ENCODE measurements around the gene CAPN14.

The CAPN14 gene, protein sequence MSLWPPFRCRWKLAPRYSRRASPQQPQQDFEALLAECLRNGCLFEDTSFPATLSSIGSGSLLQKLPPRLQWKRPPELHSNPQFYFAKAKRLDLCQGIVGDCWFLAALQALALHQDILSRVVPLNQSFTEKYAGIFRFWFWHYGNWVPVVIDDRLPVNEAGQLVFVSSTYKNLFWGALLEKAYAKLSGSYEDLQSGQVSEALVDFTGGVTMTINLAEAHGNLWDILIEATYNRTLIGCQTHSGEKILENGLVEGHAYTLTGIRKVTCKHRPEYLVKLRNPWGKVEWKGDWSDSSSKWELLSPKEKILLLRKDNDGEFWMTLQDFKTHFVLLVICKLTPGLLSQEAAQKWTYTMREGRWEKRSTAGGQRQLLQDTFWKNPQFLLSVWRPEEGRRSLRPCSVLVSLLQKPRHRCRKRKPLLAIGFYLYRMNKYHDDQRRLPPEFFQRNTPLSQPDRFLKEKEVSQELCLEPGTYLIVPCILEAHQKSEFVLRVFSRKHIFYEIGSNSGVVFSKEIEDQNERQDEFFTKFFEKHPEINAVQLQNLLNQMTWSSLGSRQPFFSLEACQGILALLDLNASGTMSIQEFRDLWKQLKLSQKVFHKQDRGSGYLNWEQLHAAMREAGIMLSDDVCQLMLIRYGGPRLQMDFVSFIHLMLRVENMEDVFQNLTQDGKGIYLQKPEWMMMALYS

DNA sequence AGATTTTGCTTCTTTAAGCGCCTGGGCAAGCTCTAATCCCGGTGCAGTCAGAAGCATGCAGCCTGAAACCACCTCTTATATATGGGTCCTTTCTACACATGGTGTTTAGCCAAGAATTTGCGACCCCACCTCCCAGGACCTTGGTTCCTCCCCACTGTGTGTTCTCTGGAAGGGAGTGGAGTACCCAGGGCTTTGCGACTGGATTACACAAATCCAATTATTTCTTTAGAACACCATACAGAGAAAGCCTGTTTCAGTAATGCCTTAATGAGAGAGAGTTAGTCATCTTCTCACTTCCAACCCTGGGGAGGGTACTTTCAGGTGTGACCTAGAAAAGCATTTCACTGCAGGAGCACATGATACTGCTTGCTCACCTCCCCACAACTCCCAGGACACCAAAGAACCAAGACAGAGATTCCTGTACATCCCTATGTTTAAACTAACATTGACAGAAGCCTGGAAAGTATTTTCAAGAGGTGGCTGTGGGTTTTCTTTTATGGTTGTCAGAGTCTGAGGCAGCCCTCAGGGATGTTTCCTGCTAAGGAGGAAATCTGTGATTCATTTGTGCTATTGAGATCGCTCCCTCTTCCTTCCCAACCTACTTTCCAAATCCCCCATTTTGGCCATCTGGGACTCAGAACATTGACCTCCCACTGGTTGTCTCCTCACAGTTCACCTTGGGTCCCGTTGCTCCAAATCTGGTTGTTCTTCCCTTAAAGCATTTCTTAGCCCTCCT lies at the start of gene CAPN14:
TSS of gene CAPN14 (minus strand) at position 51 of the 736 bp plus-strand sequence. CDS start 12,068 bp downstream, outside the sequence.
- in situ Hi-C loops (cut with MboI; ENCODE audit: low pct_unique_long_range_greater_than_20kb, low sequenced_read_pairs): no loop called here
- no peak for DNase-seq

DNA sequence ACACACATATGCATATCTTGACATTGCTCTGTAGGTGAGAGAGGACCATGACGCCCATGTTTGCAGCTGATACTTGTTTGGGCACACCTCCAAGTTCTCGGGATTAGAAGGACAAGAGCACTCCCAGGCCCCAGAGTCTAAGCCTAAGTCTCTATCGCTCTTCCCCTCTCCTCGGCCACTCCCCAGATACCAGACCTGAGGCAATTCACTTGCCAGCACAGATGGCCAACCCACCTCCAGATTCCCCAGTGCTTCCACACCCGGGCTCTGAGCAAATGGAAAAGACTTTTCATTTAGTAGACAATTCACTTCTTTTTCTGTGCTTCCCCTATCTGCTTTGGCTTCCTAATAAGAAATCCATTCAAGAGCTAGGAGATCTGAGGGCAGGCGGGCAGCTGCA lies 49.5 kb upstream of the CAPN14 start:
- DNase-seq: no peak

DNA sequence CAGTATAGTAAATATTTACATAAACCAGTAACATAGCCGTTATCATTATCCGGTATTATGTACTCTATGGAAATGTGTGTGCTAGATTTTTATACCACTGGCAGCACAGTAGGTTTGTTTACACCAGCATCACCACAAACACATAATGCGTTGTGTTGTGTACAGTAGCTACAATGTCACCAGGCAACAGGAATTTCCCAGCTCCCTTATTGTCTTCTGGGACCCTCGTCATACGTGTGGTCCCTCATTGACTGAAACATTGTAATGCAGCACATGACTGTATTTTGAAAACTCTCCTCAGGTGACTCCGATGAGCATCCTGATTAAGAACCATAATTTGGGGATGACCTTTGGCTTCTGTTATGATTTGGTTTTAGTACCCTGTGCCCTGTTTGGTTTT lies 47.9 kb upstream of the CAPN14 start:
- in situ Hi-C loops (cut with MboI; ENCODE audit: low pct_unique_long_range_greater_than_20kb, low sequenced_read_pairs): no loop called here
- DNase-seq: no peak

More for the DNA sequence above, 49.5 kb upstream of the CAPN14 start:
- in situ Hi-C loops (cut with MboI; ENCODE audit: low pct_unique_long_range_greater_than_20kb, low sequenced_read_pairs): no loop called here

DNA sequence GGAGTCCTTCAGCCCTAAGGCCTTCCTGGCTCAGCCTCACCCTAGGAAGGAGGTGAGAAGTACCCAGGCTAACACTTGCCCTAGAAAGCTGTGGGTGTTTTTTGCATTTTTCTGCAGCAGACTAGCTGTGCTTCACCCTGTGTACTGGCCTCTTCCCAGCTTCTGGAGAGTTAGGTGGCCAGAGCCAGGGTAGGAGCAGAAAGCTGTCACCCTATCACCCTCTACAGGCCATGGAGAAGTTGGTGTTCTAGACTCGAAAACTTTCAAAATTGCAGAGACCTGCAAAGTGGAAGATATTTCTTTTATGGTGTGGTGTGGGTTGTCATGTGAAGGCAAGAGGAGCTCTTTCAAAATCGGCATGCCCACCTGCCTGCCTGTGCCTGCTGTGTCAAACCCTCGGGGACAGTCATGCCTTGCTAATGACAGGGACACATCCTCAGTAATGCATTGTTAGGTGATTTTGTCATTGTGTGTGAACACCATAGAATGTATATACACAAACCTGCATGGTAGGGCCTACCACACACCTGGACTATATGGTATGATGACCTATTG lies 46.4 kb upstream of the CAPN14 start:
- no peak for DNase-seq
- in situ Hi-C loops (cut with MboI; ENCODE audit: low pct_unique_long_range_greater_than_20kb, low sequenced_read_pairs): no loop called here

DNA sequence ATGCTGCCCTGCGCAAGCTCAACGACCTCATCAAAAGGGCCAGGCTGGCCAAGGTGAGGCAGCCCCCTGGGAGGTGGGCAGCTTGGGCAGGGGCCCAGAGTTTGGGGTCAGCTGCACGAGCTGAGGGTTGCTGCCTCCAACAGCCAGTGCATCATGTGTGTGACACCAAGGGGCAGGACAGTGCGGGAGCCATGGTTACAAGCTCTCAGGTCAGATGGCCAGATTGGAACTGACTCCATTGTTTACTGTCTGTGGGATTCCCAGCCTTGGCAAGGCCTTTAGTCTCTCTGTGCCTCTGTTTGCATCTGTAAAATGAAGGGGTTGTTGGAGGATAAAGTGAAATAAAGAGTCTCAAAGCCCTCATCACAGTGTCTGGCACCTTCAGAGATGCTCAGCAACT lies 43.6 kb upstream of the CAPN14 start:
- in situ Hi-C loops (cut with MboI; ENCODE audit: low pct_unique_long_range_greater_than_20kb, low sequenced_read_pairs): no loop called here
- DNase-seq: no peak

DNA sequence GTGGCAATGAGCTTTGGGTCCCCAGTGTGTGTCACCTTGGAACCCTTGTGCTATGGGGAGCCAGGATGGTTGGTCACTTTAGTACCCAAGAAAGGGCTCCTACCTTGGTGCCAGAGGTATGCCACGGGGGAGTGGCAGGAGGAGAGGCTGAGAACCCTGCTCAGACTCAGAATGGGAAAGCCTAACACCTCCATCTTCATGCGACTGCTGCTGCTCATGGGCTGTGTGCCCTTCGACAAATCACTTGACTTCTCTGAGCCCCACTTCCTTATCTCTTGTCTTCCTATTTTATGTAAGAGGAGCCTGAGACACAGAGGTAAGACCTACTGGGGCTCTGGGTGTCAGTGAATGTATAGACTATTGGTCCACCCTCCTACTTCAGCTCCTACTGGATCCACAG lies 41.8 kb upstream of the CAPN14 start:
- in situ Hi-C loops (cut with MboI; ENCODE audit: low pct_unique_long_range_greater_than_20kb, low sequenced_read_pairs): no loop called here
- DNase-seq: no peak

DNA sequence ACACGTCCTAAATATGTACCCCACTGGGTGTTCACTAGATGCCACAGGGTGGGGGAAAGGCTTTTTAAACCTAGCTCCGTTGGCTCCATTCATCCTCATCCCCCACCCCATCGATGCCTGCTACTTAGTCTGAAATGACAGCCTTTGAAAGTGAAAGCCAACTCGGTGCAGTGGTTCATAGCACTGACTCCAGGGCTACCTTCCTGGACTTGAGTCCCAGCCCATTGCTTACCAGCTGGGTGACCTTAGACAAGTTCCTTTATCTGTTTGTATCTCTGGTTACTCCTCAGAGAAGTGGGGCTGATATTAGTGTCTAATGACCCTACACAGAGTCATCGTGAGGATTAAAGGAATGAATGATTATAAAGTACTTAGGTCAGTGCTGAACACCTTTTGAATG lies 41.0 kb upstream of the CAPN14 start:
- DNase-seq: no peak

DNA sequence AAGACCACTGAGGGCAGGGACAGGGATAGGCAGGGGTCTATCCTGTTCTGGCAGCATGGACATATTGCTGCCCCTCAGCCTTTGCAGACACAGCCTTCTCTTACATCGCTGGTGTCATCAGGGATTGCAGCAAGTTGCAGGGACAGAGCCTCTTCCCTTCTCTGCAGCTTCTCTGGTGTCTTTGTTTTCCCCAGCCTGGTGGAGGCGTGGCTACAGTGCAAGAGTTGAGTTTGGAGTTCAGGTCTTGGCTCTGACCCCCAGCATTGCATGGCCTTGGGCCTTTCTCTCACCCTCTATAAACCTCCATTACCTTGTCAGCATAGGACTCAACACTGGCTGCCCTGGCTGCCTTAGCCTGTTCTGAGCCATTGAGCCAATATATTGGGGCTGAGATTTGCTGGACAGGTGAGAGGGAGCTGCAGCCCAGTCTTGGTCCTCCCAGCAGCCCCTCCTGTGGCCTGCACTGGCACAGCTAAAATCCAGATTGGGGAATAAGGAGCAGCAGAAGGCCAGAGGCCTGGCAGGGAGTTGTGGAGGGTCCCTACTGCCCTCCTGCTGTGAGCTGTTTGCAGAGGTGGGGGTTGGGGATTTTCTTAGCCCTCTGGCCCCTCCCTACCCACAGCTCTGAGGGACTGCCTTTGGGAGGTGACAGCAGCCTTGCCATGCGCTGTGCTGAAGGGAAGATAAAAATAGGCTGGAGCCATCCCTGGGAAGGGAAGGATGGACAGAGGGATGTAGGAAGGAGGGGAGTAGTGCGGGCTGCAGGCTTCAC lies 39.5 kb upstream of the CAPN14 start:
- in situ Hi-C loops (cut with MboI; ENCODE audit: low pct_unique_long_range_greater_than_20kb, low sequenced_read_pairs): no loop called here

More for the DNA sequence above, 41.0 kb upstream of the CAPN14 start:
- in situ Hi-C loops (cut with MboI; ENCODE audit: low pct_unique_long_range_greater_than_20kb, low sequenced_read_pairs): no loop called here

DNA sequence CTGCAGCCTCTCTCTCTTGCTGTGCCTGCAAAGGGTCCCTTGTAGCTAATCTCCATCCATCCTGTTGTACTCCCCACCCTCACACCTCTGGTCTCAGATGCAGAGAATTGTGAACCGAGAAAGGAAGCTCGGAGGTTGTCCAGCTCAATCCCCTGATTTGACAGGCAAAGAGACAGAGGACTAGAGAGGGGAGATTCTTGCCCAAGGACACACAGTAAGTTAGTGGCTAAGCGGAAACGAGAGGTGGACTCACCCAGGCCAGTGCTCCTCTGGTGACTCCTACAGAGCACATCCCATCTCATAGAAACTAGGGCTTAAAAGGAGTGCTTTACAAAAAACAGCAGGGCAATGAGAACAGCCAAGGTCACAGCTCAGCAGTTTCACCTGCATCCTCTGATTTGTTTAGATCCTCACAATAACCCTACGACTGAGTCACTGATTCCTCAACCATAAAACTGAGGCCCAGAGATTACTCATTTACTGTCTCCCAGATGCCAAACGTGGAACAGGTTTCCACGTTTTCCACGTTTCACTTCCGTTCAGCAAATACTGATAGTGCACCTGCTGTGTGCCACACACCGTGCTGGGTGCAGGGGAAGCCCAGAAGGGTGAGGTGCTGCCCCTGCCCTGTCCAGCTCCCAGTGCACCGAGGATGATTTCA lies 38.7 kb upstream of the CAPN14 start:
- in situ Hi-C loops (cut with MboI; ENCODE audit: low pct_unique_long_range_greater_than_20kb, low sequenced_read_pairs): no loop called here

More for the DNA sequence above, 39.5 kb upstream of the CAPN14 start:
- DNase-seq: no peak

DNA sequence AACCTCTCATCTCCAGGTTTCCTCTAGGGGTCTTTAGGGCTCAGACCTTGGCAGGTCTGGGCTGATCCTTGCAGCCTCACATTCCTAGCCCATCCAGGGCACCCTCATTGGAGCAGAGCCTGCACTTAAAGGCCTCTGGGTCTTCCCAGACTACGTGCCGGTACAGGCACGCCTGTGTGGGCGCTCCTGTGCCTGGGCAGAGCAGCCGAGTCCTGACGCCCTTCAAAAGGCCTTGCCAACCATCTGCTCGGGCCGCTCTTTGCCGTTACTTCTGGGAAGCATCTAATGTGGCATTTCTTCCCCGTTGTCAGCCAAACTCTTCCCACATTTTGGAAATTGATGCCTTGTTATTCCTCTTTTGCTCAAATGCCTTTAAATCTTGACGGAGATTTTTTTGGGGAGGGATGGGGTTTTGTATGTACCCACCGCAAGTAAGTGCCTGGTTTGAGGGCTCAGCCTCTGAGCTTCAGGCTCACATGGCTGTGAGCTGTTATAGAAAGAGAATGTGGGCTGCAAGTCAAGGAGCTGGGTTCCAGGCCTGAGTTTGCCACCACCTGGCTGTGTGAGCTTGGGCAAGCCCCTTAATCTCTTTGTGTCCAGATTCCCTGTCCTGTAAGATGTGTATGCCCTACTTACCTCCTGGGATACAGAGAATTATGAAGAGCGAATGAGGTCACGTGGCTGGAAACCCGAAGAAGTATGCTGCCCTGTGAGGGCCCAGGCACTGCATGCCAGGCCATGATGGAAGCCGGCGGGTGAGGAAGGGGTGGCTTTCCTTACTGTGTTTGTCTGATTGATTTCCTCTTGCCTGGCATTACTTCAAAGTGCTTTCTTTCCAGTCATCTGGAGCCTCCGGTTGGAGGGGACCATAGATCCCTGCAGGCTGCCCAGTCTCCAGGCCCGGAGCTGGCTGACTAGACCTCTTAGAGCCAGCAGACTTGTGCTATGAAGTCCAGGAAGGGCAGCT lies 37.2 kb upstream of the CAPN14 start:
- in situ Hi-C loops (cut with MboI; ENCODE audit: low pct_unique_long_range_greater_than_20kb, low sequenced_read_pairs): no loop called here

More for the DNA sequence above, 38.7 kb upstream of the CAPN14 start:
- DNase-seq: no peak

DNA sequence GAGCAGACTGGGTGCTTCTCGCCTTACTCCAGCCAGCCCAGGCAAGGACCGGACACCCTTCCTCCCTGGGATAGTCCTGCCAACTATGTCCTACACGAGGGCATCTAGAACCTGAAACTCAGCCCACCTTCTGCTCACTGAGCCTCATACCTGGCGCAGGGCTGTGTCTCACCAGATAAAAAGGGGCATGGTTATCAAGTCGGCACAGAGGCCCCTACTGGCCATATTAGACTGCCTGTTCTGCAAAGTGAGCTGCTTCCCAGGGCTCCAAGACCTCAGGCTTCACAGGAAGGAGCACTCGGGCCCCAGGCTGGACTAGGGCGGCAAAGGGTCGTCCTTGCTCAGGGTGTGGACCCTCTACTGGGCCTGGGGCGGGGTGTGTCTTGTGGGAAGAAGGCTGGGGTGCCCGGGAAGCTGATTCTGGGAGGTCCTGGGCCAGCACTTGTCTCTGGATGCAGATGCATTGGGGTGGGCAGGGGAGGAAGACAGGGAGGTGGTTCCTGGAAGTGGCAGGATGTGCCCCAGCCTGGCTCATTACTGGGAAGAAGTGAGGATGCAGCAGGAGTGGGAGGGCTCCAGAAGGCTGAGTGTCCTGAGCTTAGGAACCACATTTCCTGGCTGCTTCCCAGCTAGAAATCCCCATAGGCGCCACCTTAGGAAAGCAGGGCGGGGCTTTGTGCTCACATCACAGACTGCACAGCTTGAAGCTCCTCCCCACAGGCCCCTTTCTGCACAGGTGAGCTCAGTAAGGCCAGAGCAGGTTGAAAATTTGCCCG lies 36.2 kb upstream of the CAPN14 start:
- in situ Hi-C loops (cut with MboI; ENCODE audit: low pct_unique_long_range_greater_than_20kb, low sequenced_read_pairs): no loop called here
- no peak for DNase-seq

More for the DNA sequence above, 37.2 kb upstream of the CAPN14 start:
- DNase-seq: no peak

DNA sequence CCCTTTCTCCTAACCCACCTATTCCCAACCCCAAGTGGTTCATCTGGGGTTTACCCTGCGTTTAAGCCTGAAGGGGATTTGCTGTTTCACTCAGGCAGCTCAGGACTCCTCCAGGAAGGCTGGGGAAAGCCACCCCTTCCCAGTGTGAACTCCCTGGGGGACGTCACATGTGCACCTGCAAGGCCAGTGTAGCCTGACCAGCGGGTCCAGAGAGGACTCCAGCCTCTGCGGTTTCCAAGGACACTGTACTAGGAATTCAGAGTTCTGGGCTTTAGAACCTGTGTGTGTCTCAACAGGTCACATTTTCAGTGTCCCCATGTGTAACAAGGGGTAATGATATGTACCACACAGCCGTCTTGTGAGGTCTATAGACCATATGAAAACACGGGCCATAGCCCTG lies 34.5 kb upstream of the CAPN14 start:
- DNase-seq: no peak
- in situ Hi-C loops (cut with MboI; ENCODE audit: low pct_unique_long_range_greater_than_20kb, low sequenced_read_pairs): no loop called here

DNA sequence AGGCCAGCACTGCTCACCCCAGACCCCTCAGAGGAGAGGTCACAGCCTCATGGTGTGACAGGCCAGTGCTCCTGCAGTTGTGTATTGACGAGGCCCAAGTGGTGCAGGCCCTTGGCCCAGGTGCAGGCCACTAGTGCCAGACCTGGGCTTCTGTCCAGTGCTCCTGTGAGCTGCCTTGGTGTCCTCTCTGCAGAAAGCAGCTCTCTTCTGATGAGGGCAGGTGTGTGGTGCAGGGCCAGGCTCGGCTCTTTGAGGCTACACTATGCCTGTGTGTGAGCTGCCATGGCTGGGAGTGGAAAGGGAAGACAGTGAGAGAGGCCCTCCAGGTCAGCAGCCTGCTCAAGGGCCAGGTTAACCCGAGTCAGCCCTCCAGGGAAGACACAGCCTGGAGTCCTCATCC lies 33.7 kb upstream of the CAPN14 start:
- DNase-seq: no peak
- in situ Hi-C loops (cut with MboI; ENCODE audit: low pct_unique_long_range_greater_than_20kb, low sequenced_read_pairs): no loop called here

DNA sequence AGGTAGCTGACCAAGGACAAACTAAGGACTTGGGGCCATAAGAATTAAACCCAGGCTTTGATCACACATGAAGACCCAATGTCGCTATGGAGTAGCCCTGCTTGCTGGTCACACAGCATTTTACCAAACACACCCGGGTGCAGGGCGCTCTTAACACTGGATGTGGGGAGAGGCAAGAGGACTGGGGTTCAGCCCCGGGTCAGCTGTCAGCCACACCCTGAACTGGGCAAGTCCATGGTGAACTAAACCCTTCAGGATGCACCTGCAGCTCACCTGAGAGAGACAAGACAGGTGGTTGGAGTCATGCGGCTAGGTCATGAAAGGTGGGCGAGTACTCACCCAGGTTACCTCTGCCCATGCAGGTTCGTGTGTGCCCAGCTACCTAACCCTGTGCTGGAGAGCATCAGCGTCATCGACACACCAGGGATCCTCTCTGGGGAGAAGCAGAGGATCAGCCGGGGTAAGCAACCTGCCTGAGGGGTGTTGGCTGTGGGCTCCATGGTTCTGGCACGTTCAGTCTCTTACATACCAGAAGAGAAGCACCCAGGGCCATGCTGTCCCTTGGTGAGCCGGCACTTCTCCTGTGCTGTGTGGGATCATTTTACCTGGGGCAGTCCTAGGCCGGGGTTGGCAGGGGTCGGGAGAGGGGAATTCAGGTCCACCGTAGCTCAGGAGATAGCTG lies 31.8 kb upstream of the CAPN14 start:
- DNase-seq: no peak
- in situ Hi-C loops (cut with MboI; ENCODE audit: low pct_unique_long_range_greater_than_20kb, low sequenced_read_pairs): no loop called here

DNA sequence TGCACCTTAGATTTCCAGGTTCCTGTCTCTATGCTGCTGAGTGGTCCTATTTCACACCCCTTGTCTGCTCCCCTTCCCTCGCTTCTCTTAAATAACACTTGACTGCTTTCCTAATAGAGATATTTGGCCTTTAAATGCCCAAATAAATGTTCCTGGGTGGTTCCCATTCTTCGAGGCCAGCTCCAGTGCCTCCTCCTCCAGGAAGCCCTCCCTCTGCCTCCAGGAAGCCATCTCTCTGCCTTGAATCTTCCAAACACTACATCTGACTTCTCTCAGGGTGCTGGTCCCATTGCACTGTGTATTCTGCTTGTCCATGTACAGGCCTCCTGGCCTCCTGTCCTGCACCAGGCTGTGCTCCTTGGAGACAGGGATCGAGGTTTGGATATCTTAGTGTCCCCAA lies 30.8 kb upstream of the CAPN14 start:
- in situ Hi-C loops (cut with MboI; ENCODE audit: low pct_unique_long_range_greater_than_20kb, low sequenced_read_pairs): no loop called here
- no peak for DNase-seq

DNA sequence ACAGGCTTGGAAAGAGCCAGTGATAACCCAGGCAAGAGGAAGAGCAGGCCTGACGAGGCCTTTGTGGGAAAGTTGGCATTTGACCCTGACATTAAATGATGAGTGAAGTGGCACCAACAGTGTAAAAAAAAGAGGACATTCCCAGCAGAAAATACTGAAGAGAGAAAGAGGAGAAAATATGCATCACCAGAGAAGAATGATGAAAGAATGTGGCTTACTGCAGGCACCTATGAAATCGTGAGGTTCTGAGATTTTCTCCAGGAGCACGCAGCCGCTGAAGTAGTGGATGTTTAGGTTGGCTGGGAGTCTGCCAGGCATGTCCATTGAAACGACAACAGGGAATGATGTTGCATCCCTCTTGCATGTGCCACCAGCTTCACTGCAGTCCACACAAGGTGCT lies 30.4 kb upstream of the CAPN14 start:
- no peak for DNase-seq
- in situ Hi-C loops (cut with MboI; ENCODE audit: low pct_unique_long_range_greater_than_20kb, low sequenced_read_pairs): no loop called here

Measured in KBM-7 (cell line).